Upper lobe of left lung (tissue), 4 donors: ENCODE measurements around the gene CFAP58.

Source experiments
- CTCF ChIP-seq, 6 experiments: fragments of 450-650 bp in 4 of 6; fragments of 200-600 bp in 2 of 6; sonication (generic) in 2 of 6; IDR thresholded peaks; one replicate each; pipeline ENCODE4 v1.5.1; 2016 to 2019; ENCODE audit warnings: antibody characterized with exemption in 6 of 6
- EP300 ChIP-seq, 4 donors: sonication (generic); formaldehyde crosslinking; IDR thresholded peaks; one replicate each; pipeline ENCODE4 v1.5.1; 2017; ENCODE audit warnings: antibody characterized with exemption in 4 of 4, control low read depth in 2 of 4
- POLR2A ChIP-seq, 4 donors: fragments of 450-650 bp; IDR thresholded peaks; one replicate each; pipeline ENCODE4 v1.5.1; 2016 to 2017; ENCODE audit warnings: antibody characterized with exemption in 4 of 4, mild to moderate bottlenecking in 2 of 4
- POLR2AphosphoS5 ChIP-seq, 2 donors: sonication (generic); formaldehyde crosslinking; IDR thresholded peaks; one replicate each; pipeline ENCODE4 v1.5.1; 2017; ENCODE audit warnings: antibody characterized with exemption in 2 of 2

GRCh38 chr10:104311184-104311720 is 42.4 kb upstream of the CFAP58 start:
- no peak for TF ChIP-seq POLR2A (IDR thresholded peaks at IDR 0.05)
- TF ChIP-seq CTCF (IDR thresholded peaks at IDR 0.05), result no peak
- no peak for TF ChIP-seq EP300 (IDR thresholded peaks at IDR 0.05)
- no peak for TF ChIP-seq POLR2AphosphoS5 (IDR thresholded peaks at IDR 0.05)
